DOHH2 (cell line): ENCODE data around the gene PALM.

Source experiments
- EZH2phosphoT487 ChIP-seq: fragments of 200-600 bp; sonication (generic); IDR thresholded peaks from 2 replicates; pipeline ENCODE4 v1.6.1; 2017; ENCODE audit warnings: borderline replicate concordance, mild to moderate bottlenecking, antibody characterized with exemption, low read length, moderate library complexity, mixed read lengths
- TF ChIP-seq, protein P1 (sequence below): fragments of 200-600 bp; sonication (generic); IDR thresholded peaks from one replicate; pipeline ENCODE4 v1.5.1; 2014; ENCODE audit warnings: antibody characterized with exemption, mild to moderate bottlenecking, low read depth, low read length; ENCODE audit not compliant: poor library complexity, severe bottlenecking

DNA sequence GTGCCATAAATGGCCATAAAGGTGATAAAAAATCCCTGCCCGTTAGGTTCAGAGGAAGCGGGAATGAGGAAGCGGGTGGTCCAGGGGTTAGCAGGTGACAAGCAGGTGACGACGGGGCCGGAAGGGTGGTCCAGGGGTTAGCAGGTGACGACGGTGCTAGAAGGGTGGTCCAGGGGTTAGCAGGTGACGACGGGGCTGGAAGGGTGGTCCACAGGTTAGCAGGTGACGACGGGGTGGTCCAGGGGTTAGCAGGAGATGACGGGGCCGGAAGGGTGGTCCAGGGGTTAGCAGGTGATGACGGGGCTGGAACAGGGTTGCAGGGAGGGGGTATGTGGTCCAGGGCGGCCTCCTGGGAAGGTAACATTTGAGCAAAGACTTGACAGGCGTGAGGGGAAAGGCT, 19.7 kb upstream of the PALM start:
- TF ChIP-seq, protein P1, sequence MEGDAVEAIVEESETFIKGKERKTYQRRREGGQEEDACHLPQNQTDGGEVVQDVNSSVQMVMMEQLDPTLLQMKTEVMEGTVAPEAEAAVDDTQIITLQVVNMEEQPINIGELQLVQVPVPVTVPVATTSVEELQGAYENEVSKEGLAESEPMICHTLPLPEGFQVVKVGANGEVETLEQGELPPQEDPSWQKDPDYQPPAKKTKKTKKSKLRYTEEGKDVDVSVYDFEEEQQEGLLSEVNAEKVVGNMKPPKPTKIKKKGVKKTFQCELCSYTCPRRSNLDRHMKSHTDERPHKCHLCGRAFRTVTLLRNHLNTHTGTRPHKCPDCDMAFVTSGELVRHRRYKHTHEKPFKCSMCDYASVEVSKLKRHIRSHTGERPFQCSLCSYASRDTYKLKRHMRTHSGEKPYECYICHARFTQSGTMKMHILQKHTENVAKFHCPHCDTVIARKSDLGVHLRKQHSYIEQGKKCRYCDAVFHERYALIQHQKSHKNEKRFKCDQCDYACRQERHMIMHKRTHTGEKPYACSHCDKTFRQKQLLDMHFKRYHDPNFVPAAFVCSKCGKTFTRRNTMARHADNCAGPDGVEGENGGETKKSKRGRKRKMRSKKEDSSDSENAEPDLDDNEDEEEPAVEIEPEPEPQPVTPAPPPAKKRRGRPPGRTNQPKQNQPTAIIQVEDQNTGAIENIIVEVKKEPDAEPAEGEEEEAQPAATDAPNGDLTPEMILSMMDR: no peak
- TF ChIP-seq EZH2phosphoT487: no peak
